Placental pericyte (primary cell): Measurements from ENCODE around the gene HBZ. TPM values are rescaled to one million over a fixed set of nuclear protein-coding genes. Genes with fewer than 3 reads are reported as not detected.

Experiments used
- small RNA-seq: library from RNA; depleted of rRNA; stranded (forward); fragments of <200 nt; gene quantifications from one replicate; pipeline ENCODE3, GENCODE V24; 2012; ENCODE audit warnings: low replicate concordance
- total RNA-seq: library from RNA; depleted of rRNA; stranded (reverse); fragments of >200 nt; gene quantifications from 2 replicates; pipeline ENCODE4 v1.2.3, GENCODE V29; 2012

The HBZ gene
- not detected in 2 replicates for total RNA-seq

DNA sequence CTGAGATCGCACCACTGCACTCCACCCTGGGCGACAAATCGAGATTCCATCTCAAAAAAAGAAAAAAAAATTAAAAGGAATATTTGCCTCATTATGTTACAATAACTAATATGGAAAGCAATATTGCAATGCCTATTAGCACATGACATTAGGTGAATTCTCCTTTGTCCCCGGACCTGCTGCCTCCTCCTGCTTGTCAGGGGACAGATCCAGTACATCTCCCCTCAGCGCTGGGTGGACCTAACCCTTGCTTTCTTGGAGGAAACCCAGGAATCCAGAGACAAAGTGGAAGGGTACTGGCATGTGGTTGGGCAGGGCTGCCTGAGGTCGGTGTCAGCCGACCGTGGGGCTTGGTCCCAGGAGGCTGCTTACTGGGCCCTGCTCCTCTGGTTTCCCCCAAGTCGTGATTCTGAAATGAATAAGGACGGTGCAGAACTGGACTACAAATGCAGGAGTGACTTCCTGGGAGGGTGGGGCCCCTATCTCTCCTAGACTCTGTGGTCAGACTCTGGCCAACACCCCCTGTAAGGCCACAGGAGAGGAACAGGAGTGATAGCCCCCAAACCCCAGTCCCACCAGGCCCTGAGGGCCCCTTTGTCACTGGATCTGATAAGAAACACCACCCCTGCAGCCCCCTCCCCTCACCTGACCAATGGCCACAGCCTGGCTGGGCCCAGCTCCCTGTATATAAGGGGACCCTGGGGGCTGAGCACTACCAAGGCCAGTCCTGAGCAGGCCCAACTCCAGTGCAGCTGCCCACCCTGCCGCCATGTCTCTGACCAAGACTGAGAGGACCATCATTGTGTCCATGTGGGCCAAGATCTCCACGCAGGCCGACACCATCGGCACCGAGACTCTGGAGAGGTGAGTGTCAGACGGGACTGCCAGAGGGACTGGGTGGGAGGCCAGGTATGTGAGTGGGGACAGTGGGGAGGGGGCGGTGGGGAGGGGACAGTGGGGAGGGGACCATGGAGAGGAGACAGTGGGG, at the start of gene HBZ:
Gene HBZ (plus strand): TSS at position 504 of the 988 bp plus-strand sequence. CDS start 266 bp downstream, at position 770.

DNA sequence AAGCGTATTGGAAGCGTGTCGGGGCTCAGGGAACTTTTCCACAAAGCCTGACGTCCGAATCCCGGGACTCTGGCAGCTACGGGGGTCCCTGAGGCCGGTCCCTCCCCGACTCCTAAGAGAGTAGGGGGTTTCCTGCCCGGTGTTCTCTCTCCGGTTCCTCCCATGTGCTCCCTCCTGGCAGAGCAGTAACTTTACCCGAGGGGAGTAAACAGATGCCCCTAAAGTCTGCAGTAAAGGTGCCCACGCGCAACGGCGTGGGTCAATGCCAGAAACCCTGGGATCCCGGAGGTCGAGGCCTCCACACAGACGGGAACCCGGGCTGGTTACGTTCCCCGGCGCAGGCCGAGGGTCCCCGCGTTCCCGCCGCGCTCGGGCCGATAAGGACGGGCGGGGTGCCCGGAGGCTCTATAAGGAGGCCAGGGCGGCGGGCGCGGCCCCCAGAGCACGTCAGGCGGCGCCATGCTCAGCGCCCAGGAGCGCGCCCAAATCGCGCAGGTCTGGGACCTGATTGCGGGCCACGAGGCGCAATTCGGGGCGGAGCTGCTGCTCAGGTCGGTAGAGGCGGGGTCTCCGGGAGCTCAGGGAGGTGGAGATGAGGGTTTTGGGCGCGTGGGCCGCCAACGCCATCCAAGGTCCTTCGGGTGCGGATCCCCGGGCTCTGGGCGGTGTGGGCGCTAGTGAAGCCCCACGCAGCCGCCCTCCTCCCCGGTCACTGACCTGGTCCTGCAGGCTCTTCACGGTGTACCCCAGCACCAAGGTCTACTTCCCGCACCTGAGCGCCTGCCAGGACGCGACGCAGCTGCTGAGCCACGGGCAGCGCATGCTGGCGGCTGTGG, 13.3 kb downstream of the HBZ start, which contains the start of gene HBM:
Gene HBM (plus strand): TSS at position 440 of the 836 bp plus-strand sequence. CDS start 20 bp downstream, at position 460.

DNA sequence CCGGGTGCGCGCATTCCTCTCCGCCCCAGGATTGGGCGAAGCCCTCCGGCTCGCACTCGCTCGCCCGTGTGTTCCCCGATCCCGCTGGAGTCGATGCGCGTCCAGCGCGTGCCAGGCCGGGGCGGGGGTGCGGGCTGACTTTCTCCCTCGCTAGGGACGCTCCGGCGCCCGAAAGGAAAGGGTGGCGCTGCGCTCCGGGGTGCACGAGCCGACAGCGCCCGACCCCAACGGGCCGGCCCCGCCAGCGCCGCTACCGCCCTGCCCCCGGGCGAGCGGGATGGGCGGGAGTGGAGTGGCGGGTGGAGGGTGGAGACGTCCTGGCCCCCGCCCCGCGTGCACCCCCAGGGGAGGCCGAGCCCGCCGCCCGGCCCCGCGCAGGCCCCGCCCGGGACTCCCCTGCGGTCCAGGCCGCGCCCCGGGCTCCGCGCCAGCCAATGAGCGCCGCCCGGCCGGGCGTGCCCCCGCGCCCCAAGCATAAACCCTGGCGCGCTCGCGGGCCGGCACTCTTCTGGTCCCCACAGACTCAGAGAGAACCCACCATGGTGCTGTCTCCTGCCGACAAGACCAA, 20.0 kb downstream of the HBZ start, which contains the start of gene HBA2:
Gene HBA2 (plus strand): TSS at position 503 of the 568 bp plus-strand sequence. CDS start 37 bp downstream, at position 540.

DNA sequence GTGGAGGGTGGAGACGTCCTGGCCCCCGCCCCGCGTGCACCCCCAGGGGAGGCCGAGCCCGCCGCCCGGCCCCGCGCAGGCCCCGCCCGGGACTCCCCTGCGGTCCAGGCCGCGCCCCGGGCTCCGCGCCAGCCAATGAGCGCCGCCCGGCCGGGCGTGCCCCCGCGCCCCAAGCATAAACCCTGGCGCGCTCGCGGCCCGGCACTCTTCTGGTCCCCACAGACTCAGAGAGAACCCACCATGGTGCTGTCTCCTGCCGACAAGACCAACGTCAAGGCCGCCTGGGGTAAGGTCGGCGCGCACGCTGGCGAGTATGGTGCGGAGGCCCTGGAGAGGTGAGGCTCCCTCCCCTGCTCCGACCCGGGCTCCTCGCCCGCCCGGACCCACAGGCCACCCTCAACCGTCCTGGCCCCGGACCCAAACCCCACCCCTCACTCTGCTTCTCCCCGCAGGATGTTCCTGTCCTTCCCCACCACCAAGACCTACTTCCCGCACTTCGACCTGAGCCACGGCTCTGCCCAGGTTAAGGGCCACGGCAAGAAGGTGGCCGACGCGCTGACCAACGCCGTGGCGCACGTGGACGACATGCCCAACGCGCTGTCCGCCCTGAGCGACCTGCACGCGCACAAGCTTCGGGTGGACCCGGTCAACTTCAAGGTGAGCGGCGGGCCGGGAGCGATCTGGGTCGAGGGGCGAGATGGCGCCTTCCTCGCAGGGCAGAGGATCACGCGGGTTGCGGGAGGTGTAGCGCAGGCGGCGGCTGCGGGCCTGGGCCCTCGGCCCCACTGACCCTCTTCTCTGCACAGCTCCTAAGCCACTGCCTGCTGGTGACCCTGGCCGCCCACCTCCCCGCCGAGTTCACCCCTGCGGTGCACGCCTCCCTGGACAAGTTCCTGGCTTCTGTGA, 24.3 kb downstream of the HBZ start, which contains the start of gene HBA1:
Gene HBA1 (plus strand): TSS at position 204 of the 906 bp plus-strand sequence. CDS start 37 bp downstream, at position 241.

DNA sequence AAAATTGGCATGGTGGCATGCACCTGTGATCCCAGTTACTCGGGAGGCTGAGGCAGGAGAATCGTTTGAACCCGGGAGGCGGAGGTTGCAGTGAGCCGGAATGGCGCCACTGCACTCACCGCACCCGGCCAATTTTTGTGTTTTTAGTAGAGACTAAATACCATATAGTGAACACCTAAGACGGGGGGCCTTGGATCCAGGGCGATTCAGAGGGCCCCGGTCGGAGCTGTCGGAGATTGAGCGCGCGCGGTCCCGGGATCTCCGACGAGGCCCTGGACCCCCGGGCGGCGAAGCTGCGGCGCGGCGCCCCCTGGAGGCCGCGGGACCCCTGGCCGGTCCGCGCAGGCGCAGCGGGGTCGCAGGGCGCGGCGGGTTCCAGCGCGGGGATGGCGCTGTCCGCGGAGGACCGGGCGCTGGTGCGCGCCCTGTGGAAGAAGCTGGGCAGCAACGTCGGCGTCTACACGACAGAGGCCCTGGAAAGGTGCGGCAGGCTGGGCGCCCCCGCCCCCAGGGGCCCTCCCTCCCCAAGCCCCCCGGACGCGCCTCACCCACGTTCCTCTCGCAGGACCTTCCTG, 27.7 kb downstream of the HBZ start, which contains the start of gene HBQ1:
Gene HBQ1 (plus strand): TSS at position 359 of the 575 bp plus-strand sequence. CDS start 28 bp downstream, at position 387.

Small RNAs within 50 kb of the gene (small RNA-seq; reads per million reads assigned to genes)
- gene RF00019 = not detected

Other genes with a start within 250 kb of the HBZ start
- gene POLR3K, start 99.0 kb upstream of the HBZ start, total RNA-seq = 1.5 and 3.1 TPM in 2 replicates
- gene SNRNP25, start 98.8 kb upstream of the HBZ start, total RNA-seq = 10.7 and 17.3 TPM in 2 replicates
- 71.1 and 96.6 TPM in 2 replicates for gene RHBDF1, start 80.0 kb upstream of the HBZ start, total RNA-seq
- gene MPG, start 74.4 kb upstream of the HBZ start, total RNA-seq = 147 and 251 TPM in 2 replicates
- 12.9 and 14.2 TPM in 2 replicates for gene NPRL3, start 14.0 kb upstream of the HBZ start, total RNA-seq
- gene HBM, start 13.3 kb downstream of the HBZ start, total RNA-seq = not detected in 2 replicates
- gene HBA2, start 20.2 kb downstream of the HBZ start, total RNA-seq = not detected in 2 replicates
- not detected in 2 replicates for gene HBA1, start 24.0 kb downstream of the HBZ start, total RNA-seq
- gene HBQ1, start 27.8 kb downstream of the HBZ start, total RNA-seq = not detected in 2 replicates
- gene LUC7L, start 76.8 kb downstream of the HBZ start, total RNA-seq = 31.5 and 59.0 TPM in 2 replicates
- gene FAM234A, start 82.2 kb downstream of the HBZ start, total RNA-seq = 58.8 and 81.4 TPM in 2 replicates
- 1.0 and 2.4 TPM in 2 replicates for gene RGS11, start 123.3 kb downstream of the HBZ start, total RNA-seq
- gene ARHGDIG, start 127.9 kb downstream of the HBZ start, total RNA-seq = 0.44 TPM in 1 of 2 replicates, not detected in the other
- gene PDIA2, start 130.5 kb downstream of the HBZ start, total RNA-seq = 0.57 and 2.8 TPM in 2 replicates
- 25.8 and 28.2 TPM in 2 replicates for gene AXIN1, start 200.1 kb downstream of the HBZ start, total RNA-seq
- 76.4 and 85.0 TPM in 2 replicates for gene MRPL28, start 217.9 kb downstream of the HBZ start, total RNA-seq
- 109 and 146 TPM in 2 replicates for gene PGAP6, start 229.3 kb downstream of the HBZ start, total RNA-seq
- gene NME4, start 244.6 kb downstream of the HBZ start, total RNA-seq = 96.1 and 115 TPM in 2 replicates
- 8.8 and 10.2 TPM in 2 replicates for gene DECR2, start 249.2 kb downstream of the HBZ start, total RNA-seq